Measurements from ENCODE around the gene AUP1. TPM values are rescaled to one million over a fixed set of nuclear protein-coding genes. Genes with fewer than 3 reads are reported as not detected.

The AUP1 gene
- total and polyA plus RNA-seq, 2 donors (not counting 3 experiments of a cell fraction or from before 2014, with no cell fraction given), result 103 to 187 TPM

DNA sequence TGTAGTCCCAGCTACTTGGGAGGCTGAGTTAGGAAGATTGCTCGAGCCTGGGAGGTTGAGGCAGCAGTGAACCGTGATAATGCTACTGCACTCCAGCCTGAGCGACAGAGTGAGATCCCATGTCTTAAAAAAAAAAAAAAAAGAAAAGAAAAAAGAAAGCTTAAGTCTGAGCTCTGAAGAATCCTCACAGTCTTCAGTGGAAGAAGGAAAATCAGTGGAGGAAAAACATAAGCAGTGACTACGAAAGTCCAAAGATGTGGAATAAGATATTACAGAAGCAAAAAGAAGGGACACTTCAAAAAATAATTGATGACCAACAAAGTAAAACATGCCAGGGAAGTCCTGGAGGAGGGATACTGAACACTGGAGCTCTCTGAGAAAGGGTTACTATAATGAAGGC is 19.2 kb downstream of the AUP1 start:
- Histone ChIP-seq H4K20me1 (replicated peaks; ENCODE audit: control insufficient read depth, extremely low read depth, insufficient read depth, low read length) (no peaks in the 10 kb centered on the region), H3K36me3 (ENCODE audit: control insufficient read depth in 2 of 2, extremely low read depth in 1 of 2, insufficient read depth in 2 of 2, low read length in 2 of 2) (peaks cover 0 to 3% of the 10 kb centered on the region in 2 experiments), H3K27me3 (ENCODE audit: control insufficient read depth in 2 of 2, insufficient read depth in 2 of 2, low read length in 2 of 2) (peaks cover 55 to 68% of the 10 kb centered on the region in 2 experiments), H3K4me2 (ENCODE audit: insufficient read depth, low read length) (no peak overlapping the region), H3K9ac (replicated peaks; ENCODE audit: extremely low read depth, insufficient read depth, low read length) (no peak overlapping the region), H3K4me1 (ENCODE audit: control insufficient read depth, extremely low read depth, insufficient read depth, low read length) (peaks cover 15% of the 10 kb centered on the region), H3K9me3 (replicated peaks; ENCODE audit: control insufficient read depth, insufficient read depth, low read length) (no peaks in the 10 kb centered on the region), H3K27ac (ENCODE audit: insufficient read depth, low read depth, low read length) (no peak overlapping the region), H3K9me1 (replicated peaks; ENCODE audit: control insufficient read depth, extremely low read depth, insufficient read depth, low read length) (no peaks in the 10 kb centered on the region), H2AFZ (ENCODE audit: low read depth, low read length) (no peak overlapping the region), H3K79me2 (ENCODE audit: control insufficient read depth, insufficient read depth, low read length) (peaks cover 4% of the 10 kb centered on the region), H3K4me3 (replicated peaks in 1 of 3; ENCODE audit: insufficient read depth in 1 of 3, low read depth in 1 of 3, low read length in 3 of 3) (no peak overlapping the region)
- no TSS peak for BruUV-seq (replicated peaks)
- CTCF ChIA-PET, result interaction anchor here (0.8 to 1.5 kb wide), 3 partner anchors 10 to 79 kb away, joined by 3 to 4 read pairs (median 3); no protein-coding TSS in a partner anchor
- intact Hi-C loops (cut with micrococcal nuclease), result no loop called here
- dilution Hi-C loops (cut with MboI; ENCODE audit: extremely low pct_ligation_motif_present, low sequenced_read_pairs), result no loop called here
- FAIRE-seq (no peak), DNase-seq (ENCODE audit: low read depth, low spot score) (no peak)
- POLR2A ChIA-PET, result interaction anchor here (0.6 kb wide), 1 partner anchor 39 kb away, joined by 3 read pairs; no protein-coding TSS in a partner anchor
- no peak for TF ChIP-seq POLR2A (IDR thresholded peaks at IDR 0.05; ENCODE audit: low read depth, low read length)
- no peak for TF ChIP-seq GATA2 (IDR thresholded peaks at IDR 0.05; ENCODE audit: insufficient read depth, insufficient read length, low read depth, low read length)
- no peak for TF ChIP-seq FOS (IDR thresholded peaks at IDR 0.05; ENCODE audit: borderline replicate concordance, insufficient read depth, low read length)
- TF ChIP-seq EZH2 (IDR thresholded peaks at IDR 0.05; ENCODE audit: borderline replicate concordance, low read depth, low read length, severe bottlenecking), result no peak
- no peak for TF ChIP-seq MYC (IDR thresholded peaks at IDR 0.05; ENCODE audit: low read depth, low read length)
- no peak for TF ChIP-seq POLR2AphosphoS5 (IDR thresholded peaks at IDR 0.05; ENCODE audit: insufficient read depth, low read depth, low read length)
- no peak for TF ChIP-seq JUN (IDR thresholded peaks at IDR 0.05; ENCODE audit: borderline replicate concordance, insufficient read depth, insufficient read length, low read depth)
- no peak for TF ChIP-seq MAX (IDR thresholded peaks at IDR 0.05; ENCODE audit: insufficient read depth, insufficient read length)
- TF ChIP-seq CTCF (IDR thresholded peaks at IDR 0.05; ENCODE audit: extremely low read depth in 1 of 2, insufficient read depth in 1 of 2, low read depth in 1 of 2, low read length in 2 of 2), result no peak

Data from endothelial cell of umbilical vein (primary cell).